Osteoblast (primary cell): Measurements from ENCODE around the gene GAPDHS. TPM values are rescaled to one million over a fixed set of nuclear protein-coding genes. Genes with fewer than 3 reads are reported as not detected.

Source experiments
- DNase-seq: peaks from one replicate; pipeline ENCODE4 v3.0.0; 2011; ENCODE audit warnings: low spot score, mixed read lengths; ENCODE audit not compliant: insufficient read length; ENCODE audit errors: missing footprints
- H2AFZ ChIP-seq: 2 replicates; pipeline ENCODE4 v1.6.0; 2011; ENCODE audit warnings: mild to moderate bottlenecking, low read length
- H3K27ac ChIP-seq: 2 replicates; pipeline ENCODE4 v1.5.1; 2011; ENCODE audit warnings: mild to moderate bottlenecking, low read depth, low read length, moderate library complexity
- H3K27me3 ChIP-seq: 2 replicates; pipeline ENCODE4 v1.6.0; 2012; ENCODE audit warnings: mild to moderate bottlenecking, control low read depth, inconsistent platforms, low read length, moderate library complexity; ENCODE audit not compliant: insufficient read depth
- H3K36me3 ChIP-seq: 2 replicates; pipeline ENCODE4 v1.5.1; 2011; ENCODE audit warnings: mild to moderate bottlenecking, low read length, control low read depth, moderate library complexity; ENCODE audit not compliant: insufficient read depth
- H3K4me1 ChIP-seq: 2 replicates; pipeline ENCODE4 v1.5.1; 2011; ENCODE audit warnings: mild to moderate bottlenecking, low read length, control low read depth, moderate library complexity; ENCODE audit not compliant: insufficient read depth
- H3K4me2 ChIP-seq: 2 replicates; pipeline ENCODE4 v1.6.0; 2011; ENCODE audit warnings: mild to moderate bottlenecking, low read length; ENCODE audit not compliant: insufficient read depth
- H3K4me3 ChIP-seq: fragments of 200-600 bp; sonication (generic); 3 replicates; pipeline ENCODE4 v1.5.1; 2012; ENCODE audit warnings: mild to moderate bottlenecking, low read length, inconsistent platforms; ENCODE audit not compliant: insufficient read depth
- H3K79me2 ChIP-seq: 2 replicates; pipeline ENCODE4 v1.6.0; 2012; ENCODE audit warnings: mild to moderate bottlenecking, low read length, control low read depth, inconsistent platforms; ENCODE audit not compliant: insufficient read depth
- H3K9me3 ChIP-seq: 2 replicates; pipeline ENCODE4 v1.5.1; 2011; ENCODE audit warnings: low read depth, low read length, control low read depth
- H4K20me1 ChIP-seq: 2 replicates; pipeline ENCODE4 v1.6.0; 2012; ENCODE audit warnings: mild to moderate bottlenecking, low read length, control low read depth; ENCODE audit not compliant: insufficient read depth
- CTCF ChIP-seq: IDR thresholded peaks from 2 replicates; pipeline ENCODE4 v1.5.1; 2011; ENCODE audit warnings: mild to moderate bottlenecking, low read depth, low read length, moderate library complexity; ENCODE audit errors: extremely low read depth
- total RNA-seq: library from RNA; depleted of rRNA; stranded (reverse); fragments of >200 nt; gene quantifications from 2 replicates; pipeline ENCODE4 v1.2.3, GENCODE V29; 2012

GAPDHS gene
- total RNA-seq, 1 donor: not detected

DNA sequence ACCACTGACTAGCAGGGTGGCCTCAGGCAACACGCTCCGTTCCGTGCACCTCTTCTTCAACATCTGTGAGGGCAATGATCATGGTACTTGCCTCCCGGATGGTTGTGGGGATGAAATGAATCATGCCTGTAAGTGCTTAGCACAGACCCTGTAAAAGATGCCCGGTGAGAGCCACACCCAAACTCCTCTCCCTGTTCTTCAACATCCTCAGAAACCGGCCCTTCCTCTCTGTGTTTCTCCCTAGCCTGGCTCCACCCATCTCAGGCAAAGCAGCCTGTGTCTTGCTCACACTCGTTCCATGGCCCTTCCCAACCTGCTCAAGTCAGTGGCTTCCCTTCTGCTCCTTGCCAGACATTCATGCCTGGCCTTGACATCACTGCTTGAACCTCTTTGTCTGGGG is 14.0 kb upstream of the GAPDHS start:
- H3K4me2 ChIP-seq: no peak overlapping the region
- H3K9me3 ChIP-seq: no peaks in the 10 kb centered on the region
- peak overlapping the region; percentile 82 for H3K27ac ChIP-seq

DNA sequence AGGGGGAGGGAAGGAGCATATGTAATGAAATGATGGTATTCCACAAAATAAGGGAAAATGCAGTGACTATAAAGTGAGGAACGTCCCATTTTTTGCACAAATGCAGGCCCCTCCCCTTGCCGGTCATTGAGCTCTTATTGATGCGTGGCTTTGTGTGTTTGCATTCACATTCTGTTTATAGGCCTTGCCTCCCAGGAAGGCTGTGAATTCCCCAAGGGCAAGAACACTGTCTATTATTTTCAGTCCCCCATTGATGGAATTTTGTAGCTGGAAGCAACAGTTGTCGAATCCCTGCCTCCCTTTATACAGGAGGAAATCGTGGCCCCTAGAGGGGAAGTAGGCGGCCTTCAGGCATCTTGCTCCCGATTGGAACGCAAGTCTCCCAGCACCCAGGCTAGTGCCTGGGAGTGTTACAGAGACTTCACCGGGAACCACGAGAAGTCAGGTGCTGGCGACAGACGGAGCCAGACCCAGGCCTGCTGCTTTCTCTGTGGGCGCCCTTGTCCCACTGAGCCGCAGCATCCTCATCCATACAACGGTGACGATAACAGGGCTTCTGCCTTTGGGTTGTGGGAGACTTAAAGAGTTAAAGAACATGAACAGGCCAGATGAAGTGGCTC is 12.0 kb upstream of the GAPDHS start:
- H2AFZ ChIP-seq: no peak overlapping the region
- H3K4me1 ChIP-seq: peaks cover 15% of the 10 kb centered on the region
- H3K4me2 ChIP-seq: no peak overlapping the region
- no peaks in the 10 kb centered on the region for H3K9me3 ChIP-seq
- H3K27ac ChIP-seq: no peak overlapping the region
- H3K36me3 ChIP-seq: no peaks in the 10 kb centered on the region
- H3K27me3 ChIP-seq: no peaks in the 10 kb centered on the region
- DNase-seq: peak; percentile 63
- no peak overlapping the region for H3K4me3 ChIP-seq
- H3K79me2 ChIP-seq: no peaks in the 10 kb centered on the region
- no peaks in the 10 kb centered on the region for H4K20me1 ChIP-seq
- TF ChIP-seq CTCF: no peak

More for the DNA sequence above, 14.0 kb upstream of the GAPDHS start:
- Histone ChIP-seq H3K4me1 (peaks cover 20% of the 10 kb centered on the region), H3K27me3 (no peaks in the 10 kb centered on the region), H4K20me1 (no peaks in the 10 kb centered on the region), H2AFZ (peak overlapping the region; percentile 25), H3K36me3 (no peaks in the 10 kb centered on the region), H3K79me2 (no peaks in the 10 kb centered on the region), H3K4me3 (no peak overlapping the region)
- no peak for TF ChIP-seq CTCF
- peak; percentile 73 for DNase-seq

GRCh38 chr19:35522745-35523327 is 10.4 kb upstream of the GAPDHS start:
- Histone ChIP-seq H3K4me3 (no peak overlapping the region), H3K4me2 (no peak overlapping the region), H3K79me2 (no peaks in the 10 kb centered on the region), H3K36me3 (no peaks in the 10 kb centered on the region), H3K27ac (no peak overlapping the region), H2AFZ (no peak overlapping the region), H3K27me3 (no peaks in the 10 kb centered on the region), H3K9me3 (no peaks in the 10 kb centered on the region), H4K20me1 (no peaks in the 10 kb centered on the region), H3K4me1 (peaks cover 18% of the 10 kb centered on the region)
- TF ChIP-seq CTCF: no peak
- DNase-seq: peak; percentile 53

DNA sequence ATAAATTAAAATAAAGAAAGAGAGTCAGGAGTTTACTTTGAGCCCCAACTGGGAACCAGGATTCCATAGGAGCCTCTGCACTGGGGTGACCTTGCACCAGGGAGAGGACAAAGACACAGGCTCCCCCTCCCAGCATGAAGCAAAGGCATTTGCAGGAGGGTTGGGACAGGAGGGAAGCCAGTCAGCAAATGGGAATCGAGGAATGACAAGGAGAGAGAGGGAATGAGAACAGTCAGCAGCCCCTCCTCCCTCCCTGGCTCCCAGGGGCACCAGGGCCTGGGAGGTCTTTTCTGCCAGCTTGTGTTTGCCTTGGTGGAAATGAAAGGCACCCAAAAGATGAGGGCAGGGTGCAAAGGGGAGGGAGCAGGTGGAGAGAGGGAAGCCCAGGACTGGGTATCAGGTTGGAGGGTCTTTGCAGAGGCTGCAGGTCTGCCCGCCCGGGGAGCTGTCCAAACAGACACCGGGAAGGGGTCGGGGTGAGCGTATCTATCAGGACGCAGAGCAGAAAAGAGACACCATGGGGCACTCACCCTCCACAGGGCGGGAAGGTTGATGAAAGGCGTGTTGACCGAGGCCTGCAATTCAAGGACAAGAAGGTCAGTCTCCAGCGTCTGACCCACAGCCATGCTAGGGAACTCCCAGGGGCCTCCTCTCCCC is 8.9 kb upstream of the GAPDHS start:
- Histone ChIP-seq H3K9me3 (no peaks in the 10 kb centered on the region), H4K20me1 (no peaks in the 10 kb centered on the region), H3K27ac (no peak overlapping the region), H3K36me3 (no peaks in the 10 kb centered on the region), H2AFZ (no peak overlapping the region), H3K79me2 (no peaks in the 10 kb centered on the region), H3K4me3 (no peak overlapping the region), H3K27me3 (no peaks in the 10 kb centered on the region), H3K4me2 (no peak overlapping the region), H3K4me1 (peaks cover 12% of the 10 kb centered on the region)
- peak; percentile 45 for DNase-seq
- no peak for TF ChIP-seq CTCF
